Choroid plexus epithelial cell (primary cell): Measurements from ENCODE around the gene MAX.

Experiments used
- DNase-seq: peaks from one replicate; pipeline ENCODE4 v3.0.0-alpha.2; 2010; ENCODE audit warnings: low read depth
- H3K4me3 ChIP-seq: 2 replicates; pipeline ENCODE4 v1.5.1; 2011; ENCODE audit warnings: low read depth, mild to moderate bottlenecking, control low read depth, low read length, moderate library complexity
- CTCF ChIP-seq: conservative IDR thresholded peaks from 2 replicates; pipeline ENCODE4 v1.5.1; 2011; ENCODE audit warnings: low read depth, mild to moderate bottlenecking, control low read depth, inconsistent platforms, low read length, moderate library complexity

MAX gene

GRCh38 chr14:65045709-65046108 is 56.6 kb downstream of the MAX start:
- no peak for DNase-seq
- no peak overlapping the region for H3K4me3 ChIP-seq
- no peak for TF ChIP-seq CTCF

DNA sequence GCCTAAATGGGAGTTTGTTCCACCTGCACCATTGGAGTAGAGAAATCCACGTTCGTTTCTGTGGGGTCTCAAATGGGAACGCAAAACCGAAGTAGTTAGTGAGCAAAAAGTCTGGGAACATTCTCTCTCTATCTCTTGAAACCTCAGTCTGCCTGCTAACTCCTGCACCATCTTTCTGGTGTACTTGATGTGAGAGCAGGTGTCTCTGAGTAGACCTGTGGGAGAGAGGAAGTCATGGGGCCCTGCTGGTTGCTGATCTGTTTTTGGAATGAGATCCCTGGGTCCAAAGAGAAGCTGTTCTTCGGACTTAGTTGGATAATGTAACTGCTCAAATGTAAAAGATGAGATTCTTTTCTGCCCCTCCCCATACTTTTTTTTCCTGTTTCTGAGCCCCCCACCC is 57.3 kb downstream of the MAX start:
- TF ChIP-seq CTCF, result no peak
- H3K4me3 ChIP-seq, result no peak overlapping the region
- DNase-seq, result no peak

- DNase-seq, result no peak
- H3K4me3 ChIP-seq, result no peak overlapping the region
- TF ChIP-seq CTCF, result no peak
Measured at GRCh38 chr14:65044596-65044959, 57.7 kb downstream of the MAX start.

DNA sequence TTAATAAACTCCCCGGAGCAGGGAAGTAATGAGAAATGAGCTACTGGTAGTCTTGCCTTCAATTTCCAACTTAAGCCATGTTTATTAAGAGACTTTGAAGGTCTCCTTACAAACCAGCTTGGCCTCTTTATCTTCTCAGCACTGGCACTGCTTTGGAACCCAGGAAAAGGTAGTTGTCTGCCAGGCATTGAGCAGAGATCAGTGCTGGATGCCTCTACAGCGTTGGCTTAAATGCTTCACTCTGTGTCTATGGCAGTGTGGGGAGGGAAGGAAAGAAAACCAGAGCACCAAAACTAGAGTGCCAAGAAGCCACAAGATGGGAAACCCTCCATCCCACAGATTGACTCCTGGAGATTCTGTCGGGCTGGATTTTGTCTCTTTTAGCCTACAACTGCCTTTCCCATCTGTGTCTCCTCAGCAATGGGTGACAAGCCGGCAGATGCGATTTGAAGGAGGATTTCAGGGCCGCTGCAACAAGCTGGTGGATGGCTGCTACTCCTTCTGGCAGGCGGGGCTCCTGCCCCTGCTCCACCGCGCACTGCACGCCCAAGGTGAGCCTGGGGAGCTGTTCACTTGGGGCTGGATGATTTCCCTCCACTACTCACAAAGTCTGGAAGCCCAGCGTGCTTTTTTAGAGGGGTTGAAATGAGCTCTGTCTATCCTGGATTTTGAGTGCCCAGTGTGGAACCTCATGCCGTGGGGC is 58.3 kb downstream of the MAX start:
- no peak for DNase-seq
- H3K4me3 ChIP-seq, result no peak overlapping the region
- TF ChIP-seq CTCF, result no peak

DNA sequence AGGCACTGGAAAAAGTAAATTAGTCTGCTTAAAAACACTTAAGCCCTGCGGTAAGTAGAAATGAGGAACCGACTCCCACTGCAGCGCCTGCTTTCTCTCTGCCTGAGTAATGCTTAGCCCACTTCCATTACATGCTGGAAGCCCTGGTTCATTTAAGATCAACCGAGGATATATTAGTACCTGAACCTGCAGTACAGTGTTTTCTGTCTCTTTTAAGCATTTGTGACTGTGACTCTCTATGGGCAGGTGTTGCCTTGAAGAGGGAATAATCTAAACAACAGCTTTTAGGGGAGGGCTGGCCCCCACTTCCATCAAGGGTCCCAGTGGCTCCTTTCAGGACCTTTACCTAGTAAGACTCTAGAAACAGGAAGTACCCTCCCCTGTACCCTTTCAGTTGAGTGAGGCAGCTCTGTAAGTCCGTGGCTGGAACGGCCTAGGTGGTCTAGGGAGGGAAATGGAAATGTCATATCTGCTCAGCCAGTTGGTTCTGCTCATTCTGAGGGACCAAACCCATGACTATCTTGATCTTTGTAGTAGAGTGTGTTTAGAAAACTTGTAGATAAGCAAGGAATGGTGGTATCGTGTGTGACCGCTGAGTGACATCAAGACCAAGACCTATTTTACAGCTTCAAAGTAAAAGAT is 59.5 kb downstream of the MAX start:
- H3K4me3 ChIP-seq, result no peak overlapping the region
- no peak for TF ChIP-seq CTCF
- DNase-seq, result no peak

GRCh38 chr14:65042296-65042695 is 60.0 kb downstream of the MAX start:
- no peak for DNase-seq
- TF ChIP-seq CTCF, result no peak
- H3K4me3 ChIP-seq, result no peak overlapping the region

GRCh38 chr14:65041434-65041915 is 60.8 kb downstream of the MAX start:
- DNase-seq, result no peak
- H3K4me3 ChIP-seq, result no peak overlapping the region
- TF ChIP-seq CTCF, result no peak
